NCI-H2227 (cell line): ENCODE results near the gene DUXA.
"Not testable (repeated sequence)": the region's sequence is repeated elsewhere in the genome, so short reads cannot be mapped to it uniquely, and the experiment has no call there.

Source experiments
- DNase-seq: peaks from one replicate; lab custom pipeline; 2025; ENCODE audit not compliant: unreplicated experiment; lab: John Stamatoyannopoulos, UW

Gene DUXA

GRCh38 chr19:57167385-57167784, at the start of gene DUXA:
DUXA (minus strand) TSS chr19:57167485; CDS start chr19:57167443, 42 bp downstream.
- no peak for DNase-seq

- no peak for DNase-seq
Measured at GRCh38 chr19:57212109-57212508, 44.8 kb upstream of the DUXA start.

GRCh38 chr19:57210381-57210780, 43.1 kb upstream of the DUXA start:
- DNase-seq, result no peak

- DNase-seq, result no peak
Measured at GRCh38 chr19:57202160-57202559, 34.9 kb upstream of the DUXA start.

- DNase-seq, result not testable (repeated sequence)
Measured at GRCh38 chr19:57197874-57198273, 30.6 kb upstream of the DUXA start.

GRCh38 chr19:57192993-57193392, 25.7 kb upstream of the DUXA start:
- no peak for DNase-seq

- peak; percentile 59 for DNase-seq
Measured at GRCh38 chr19:57192077-57192420, 24.8 kb upstream of the DUXA start.

GRCh38 chr19:57191141-57192076, 24.1 kb upstream of the DUXA start, which contains the start of gene ZNF264:
ZNF264 (plus strand) TSS chr19:57191500; CDS start chr19:57191914, 414 bp downstream.
- DNase-seq, result peak; percentile 96

GRCh38 chr19:57190301-57190700, 23.0 kb upstream of the DUXA start:
- DNase-seq, result no peak

- peak; percentile 83 for DNase-seq
Measured at GRCh38 chr19:57171551-57172081, 4.3 kb upstream of the DUXA start.

GRCh38 chr19:57165846-57166245, 1.4 kb downstream of the DUXA start:
- DNase-seq, result no peak

- no peak for DNase-seq
Measured at GRCh38 chr19:57161985-57162539, 5.2 kb downstream of the DUXA start.

GRCh38 chr19:57152921-57153320, 14.4 kb downstream of the DUXA start:
- DNase-seq, result no peak

GRCh38 chr19:57141699-57142098, 25.6 kb downstream of the DUXA start:
- no peak for DNase-seq

- no peak for DNase-seq
Measured at GRCh38 chr19:57135797-57136196, 31.5 kb downstream of the DUXA start.

GRCh38 chr19:57127403-57127802, 39.9 kb downstream of the DUXA start:
- DNase-seq, result not testable (repeated sequence)

- no peak for DNase-seq
Measured at GRCh38 chr19:57123882-57124281, 43.4 kb downstream of the DUXA start.

GRCh38 chr19:57118848-57119247, 48.4 kb downstream of the DUXA start:
- DNase-seq, result no peak

GRCh38 chr19:57113501-57113900, 53.8 kb downstream of the DUXA start:
- DNase-seq, result not testable (repeated sequence)

GRCh38 chr19:57111329-57111644, 56.0 kb downstream of the DUXA start:
- no peak for DNase-seq

GRCh38 chr19:57110592-57111328, 56.5 kb downstream of the DUXA start:
- DNase-seq, result no peak
